ENCODE data around the gene LIPT2.

GRCh38 chr11:74452366-74452765, 41.2 kb downstream of the LIPT2 start:
- no peak for TF ChIP-seq BHLHE40 (IDR thresholded peaks at IDR 0.05; ENCODE audit: borderline replicate concordance)
- no peak for TF ChIP-seq TARDBP (IDR thresholded peaks at IDR 0.05)
- no peak for TF ChIP-seq SP1 (IDR thresholded peaks at IDR 0.05)
- no peak for TF ChIP-seq NFRKB (IDR thresholded peaks at IDR 0.05)
